SJSA1 (cell line): ENCODE data around the gene TUSC2. TPM values are rescaled to one million over a fixed set of nuclear protein-coding genes. Genes with fewer than 3 reads are reported as not detected.

Experiments
- DNase-seq, 2 experiments: peaks; one replicate each; pipeline ENCODE4 v3.0.0-alpha.2; 2015 to 2020; ENCODE audit warnings: low spot score in 2 of 2, low read depth in 1 of 2
- H3K27ac ChIP-seq: fragments of 250-450 bp; sonication (Bioruptor Pico); 2 replicates; pipeline ENCODE4 v1.5.1; 2020; ENCODE audit warnings: mild to moderate bottlenecking, moderate library complexity
- H3K27me3 ChIP-seq: fragments of 250-450 bp; sonication (Bioruptor Pico); replicated peaks from 2 replicates; pipeline ENCODE4 v1.5.1; 2020; ENCODE audit warnings: mild to moderate bottlenecking, moderate library complexity
- H3K36me3 ChIP-seq: fragments of 250-450 bp; sonication (Bioruptor Pico); 2 replicates; pipeline ENCODE4 v1.5.1; 2020; ENCODE audit warnings: mild to moderate bottlenecking
- H3K4me1 ChIP-seq: fragments of 250-450 bp; sonication (Bioruptor Pico); replicated peaks from 2 replicates; pipeline ENCODE4 v1.6.1; 2021; ENCODE audit warnings: mild to moderate bottlenecking
- H3K4me3 ChIP-seq: fragments of 250-450 bp; sonication (Bioruptor Pico); 2 replicates; pipeline ENCODE4 v1.5.1; 2020; ENCODE audit warnings: mild to moderate bottlenecking
- H3K9me3 ChIP-seq: fragments of 250-450 bp; sonication (Bioruptor Pico); replicated peaks from 2 replicates; pipeline ENCODE4 v1.5.1; 2020; ENCODE audit warnings: mild to moderate bottlenecking
- total RNA-seq: library from RNA; depleted of rRNA; stranded (reverse); fragments of >200 nt; shearing (Covaris generic); gene quantifications from 2 replicates; pipeline ENCODE4 v1.2.3, GENCODE V29; 2014; rRNA removed

The TUSC2 gene
- total RNA-seq, 1 experiment from 2014 or later: 46.7 TPM

- Histone ChIP-seq H3K4me3 (no peak overlapping the region), H3K36me3 (no peaks in the 10 kb centered on the region), H3K27ac (no peak overlapping the region), H3K4me1 (peaks cover 3% of the 10 kb centered on the region), H3K27me3 (no peaks in the 10 kb centered on the region), H3K9me3 (no peaks in the 10 kb centered on the region)
- DNase-seq: no peak
Observed at GRCh38 chr3:50278123-50278879, 49.7 kb downstream of the TUSC2 start.

DNA sequence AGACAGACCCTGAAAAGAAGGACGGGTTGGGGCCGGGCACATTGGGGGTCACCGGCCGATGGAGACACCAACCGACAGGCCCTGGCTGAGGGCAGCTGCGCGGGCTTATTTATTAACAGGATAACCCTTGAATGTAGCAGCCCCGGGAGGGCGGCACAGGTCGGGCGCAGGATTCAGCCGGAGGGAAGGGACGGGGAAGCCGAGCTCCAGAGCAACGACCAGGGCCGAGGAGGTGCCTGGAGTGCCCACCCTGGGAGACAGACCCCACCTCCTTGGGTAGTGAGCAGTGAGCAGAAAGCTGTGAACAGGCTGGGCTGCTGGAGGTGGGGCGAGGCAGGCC is 51.3 kb downstream of the TUSC2 start:
- H3K9me3 ChIP-seq: no peaks in the 10 kb centered on the region
- DNase-seq: no peak
- no peak overlapping the region for H3K4me3 ChIP-seq
- no peak overlapping the region for H3K27ac ChIP-seq
- no peaks in the 10 kb centered on the region for H3K36me3 ChIP-seq
- no peaks in the 10 kb centered on the region for H3K27me3 ChIP-seq
- H3K4me1 ChIP-seq: peaks cover 7% of the 10 kb centered on the region

- H3K27me3 ChIP-seq: no peaks in the 10 kb centered on the region
- H3K27ac ChIP-seq: no peak overlapping the region
- no peak overlapping the region for H3K4me3 ChIP-seq
- H3K36me3 ChIP-seq: no peaks in the 10 kb centered on the region
- H3K4me1 ChIP-seq: peaks cover 7% of the 10 kb centered on the region
- DNase-seq: no peak
- H3K9me3 ChIP-seq: no peaks in the 10 kb centered on the region
Observed at GRCh38 chr3:50275996-50276761, 51.8 kb downstream of the TUSC2 start.

GRCh38 chr3:50275141-50275995 is 52.7 kb downstream of the TUSC2 start:
- peaks cover 8% of the 10 kb centered on the region for H3K4me1 ChIP-seq
- no peaks in the 10 kb centered on the region for H3K27me3 ChIP-seq
- H3K9me3 ChIP-seq: no peaks in the 10 kb centered on the region
- no peak for DNase-seq
- H3K36me3 ChIP-seq: no peaks in the 10 kb centered on the region
- H3K4me3 ChIP-seq: no peak overlapping the region
- no peak overlapping the region for H3K27ac ChIP-seq

Other genes starting within 250 kb of the TUSC2 start
- gene RBM5, start 239.3 kb downstream of the TUSC2 start, total RNA-seq: 65.3 and 84.6 TPM in 2 replicates
- gene SEMA3F, start 172.9 kb downstream of the TUSC2 start, total RNA-seq: 0.58 and 1.9 TPM in 2 replicates
- not detected in 2 replicates for gene GNAT1, start 136.6 kb downstream of the TUSC2 start, total RNA-seq
- gene SLC38A3, start 123.0 kb downstream of the TUSC2 start, total RNA-seq: not detected in 2 replicates
- 178 and 214 TPM in 2 replicates for gene GNAI2, start 92.0 kb downstream of the TUSC2 start, total RNA-seq
- gene SEMA3B, start 59.1 kb downstream of the TUSC2 start, total RNA-seq: 2.6 and 6.5 TPM in 2 replicates
- not detected in 2 replicates for gene LSMEM2, start 49.1 kb downstream of the TUSC2 start, total RNA-seq
- 70.9 and 81.8 TPM in 2 replicates for gene IFRD2, start 35.8 kb downstream of the TUSC2 start, total RNA-seq
- 1.6 and 3.1 TPM in 2 replicates for gene HYAL3, start 28.8 kb downstream of the TUSC2 start, total RNA-seq
- gene NAA80, start 28.8 kb downstream of the TUSC2 start, total RNA-seq: 0.47 and 2.2 TPM in 2 replicates
- gene HYAL1, start 24.6 kb downstream of the TUSC2 start, total RNA-seq: 0.18 TPM in 1 of 2 replicates, not detected in the other
- 27.5 and 41.9 TPM in 2 replicates for gene HYAL2, start 5.5 kb downstream of the TUSC2 start, total RNA-seq
- 17.4 and 21.1 TPM in 2 replicates for gene RASSF1, start 12.6 kb upstream of the TUSC2 start, total RNA-seq
- 0.97 TPM in 1 of 2 replicates, not detected in the other for gene ZMYND10, start 17.5 kb upstream of the TUSC2 start, total RNA-seq
- gene NPRL2, start 22.6 kb upstream of the TUSC2 start, total RNA-seq: 4.9 and 9.9 TPM in 2 replicates
- 13.7 and 14.3 TPM in 2 replicates for gene CYB561D2, start 22.6 kb upstream of the TUSC2 start, total RNA-seq
- gene TMEM115, start 31.3 kb upstream of the TUSC2 start, total RNA-seq: 40.6 and 51.2 TPM in 2 replicates
- gene CACNA2D2, start 175.4 kb upstream of the TUSC2 start, total RNA-seq: not detected in 2 replicates
- 9.1 and 15.2 TPM in 2 replicates for gene C3orf18, start 239.5 kb upstream of the TUSC2 start, total RNA-seq
- gene HEMK1, start 241.3 kb upstream of the TUSC2 start, total RNA-seq: 7.3 and 9.3 TPM in 2 replicates